NCI-H1417 treated with DMSO at 0.1 percent for 48 hours (cell line): ENCODE results near the gene ETS2.
A peak's percentile ranks its signal among the peaks of the same experiment; 100 is the strongest.
"Not testable (repeated sequence)": the region's sequence is repeated elsewhere in the genome, so short reads cannot be mapped to it uniquely, and the experiment has no call there.

ENCODE experiments used
- DNase-seq: peaks from one replicate; lab custom pipeline; 2025; lab: John Stamatoyannopoulos, UW

Gene ETS2

GRCh38 chr21:38839328-38840286, 33.9 kb downstream of the ETS2 start:
- no peak for DNase-seq

- DNase-seq = no peak
Observed at GRCh38 chr21:38840456-38841300, 34.9 kb downstream of the ETS2 start.

- DNase-seq = no peak
Observed at GRCh38 chr21:38841472-38841871, 35.7 kb downstream of the ETS2 start.

GRCh38 chr21:38842079-38842478, 36.4 kb downstream of the ETS2 start:
- no peak for DNase-seq

- DNase-seq = no peak
Observed at GRCh38 chr21:38843379-38843778, 37.6 kb downstream of the ETS2 start.

GRCh38 chr21:38843806-38844503, 38.2 kb downstream of the ETS2 start:
- DNase-seq = no peak

GRCh38 chr21:38845374-38845773, 39.6 kb downstream of the ETS2 start:
- not testable (repeated sequence) for DNase-seq

GRCh38 chr21:38847556-38847955, 41.8 kb downstream of the ETS2 start:
- no peak for DNase-seq

- DNase-seq = no peak
Observed at GRCh38 chr21:38848187-38848609, 42.5 kb downstream of the ETS2 start.

GRCh38 chr21:38849776-38850175, 44.0 kb downstream of the ETS2 start:
- no peak for DNase-seq

- no peak for DNase-seq
Observed at GRCh38 chr21:38850277-38850951, 44.7 kb downstream of the ETS2 start.

GRCh38 chr21:38851101-38851500, 45.4 kb downstream of the ETS2 start:
- DNase-seq = no peak

GRCh38 chr21:38852278-38852677, 46.5 kb downstream of the ETS2 start:
- DNase-seq = no peak

- DNase-seq = no peak
Observed at GRCh38 chr21:38852708-38853107, 47.0 kb downstream of the ETS2 start.

GRCh38 chr21:38853421-38853919, 47.7 kb downstream of the ETS2 start:
- DNase-seq = no peak

GRCh38 chr21:38857152-38857825, 51.6 kb downstream of the ETS2 start:
- DNase-seq = no peak

GRCh38 chr21:38858026-38858811, 52.5 kb downstream of the ETS2 start:
- DNase-seq = no peak

GRCh38 chr21:38858812-38859205, 53.1 kb downstream of the ETS2 start:
- DNase-seq = no peak

- DNase-seq = no peak
Observed at GRCh38 chr21:38859852-38860251, 54.1 kb downstream of the ETS2 start.

- DNase-seq = peak; percentile 10
Observed at GRCh38 chr21:38861056-38861455, 55.3 kb downstream of the ETS2 start.
